Calu3 (cell line): ENCODE measurements around the gene IFT80. TPM values are rescaled to one million over a fixed set of nuclear protein-coding genes. Genes with fewer than 3 reads are reported as not detected.
A peak's percentile ranks its signal among the peaks of the same experiment; 100 is the strongest.

Experiments used
- BruUV-seq: library from RNA; stranded (reverse); fragments of 400-500 nt; replicated peaks from 2 replicates; lab custom pipeline; 2021; lab: Mats Ljungman, UMichigan
- CTCF ChIA-PET: fragments of 300-600 bp; sonication (Branson Sonifier 250); formaldehyde crosslinking; loops from one replicate; lab custom pipeline; 2022; ENCODE audit warnings: antibody characterized with exemption; lab: Charles Lee
- DNase-seq: peaks from one replicate; pipeline ENCODE4 v3.0.0; 2022
- H3K27ac Mint-ChIP-seq: one replicate; pipeline ENCODE4 v1.8.0; 2022; ENCODE audit warnings: mixed read lengths; ENCODE audit not compliant: unreplicated experiment
- H3K27me3 Mint-ChIP-seq: one replicate; pipeline ENCODE4 v1.8.0; 2022; ENCODE audit warnings: mixed read lengths; ENCODE audit not compliant: unreplicated experiment
- H3K36me3 Mint-ChIP-seq: one replicate; pipeline ENCODE4 v1.8.0; 2022; ENCODE audit warnings: mild to moderate bottlenecking, moderate library complexity, mixed read lengths; ENCODE audit not compliant: insufficient read depth, unreplicated experiment
- H3K4me1 Mint-ChIP-seq: one replicate; pipeline ENCODE4 v1.8.0; 2022; ENCODE audit warnings: mild to moderate bottlenecking, low read depth, mixed read lengths; ENCODE audit not compliant: unreplicated experiment
- H3K4me3 Mint-ChIP-seq: one replicate; pipeline ENCODE4 v1.8.0; 2022; ENCODE audit warnings: mild to moderate bottlenecking, low read depth, moderate library complexity, mixed read lengths; ENCODE audit not compliant: unreplicated experiment
- H3K9me3 Mint-ChIP-seq: one replicate; pipeline ENCODE4 v1.8.0; 2022; ENCODE audit warnings: low read depth, mixed read lengths; ENCODE audit not compliant: unreplicated experiment
- CTCF ChIP-seq: fragments of 200-600 bp; IDR thresholded peaks from one replicate; pipeline ENCODE4 v1.8.0; 2022; ENCODE audit warnings: antibody characterized with exemption; ENCODE audit not compliant: unreplicated experiment
- intact Hi-C: fragments of 100-400 bp; cut with micrococcal nuclease; formaldehyde crosslinking; loops from one replicate; pipeline ENCODE4 v1.10.0; 2022; ENCODE audit not compliant: unreplicated experiment
- total RNA-seq: library from RNA; stranded (reverse); gene quantifications from 2 replicates; pipeline ENCODE4 v1.2.3, GENCODE V29; 2022

The IFT80 gene
- total RNA-seq, 1 experiment from 2014 or later = 58.0 TPM

GRCh38 chr3:160403028-160403545, 4.1 kb upstream of the IFT80 start:
- intact Hi-C loops = loop anchor here (5.0 to 10.0 kb wide), 2 partner anchors 44 to 272 kb away; partner anchors contain the start of genes ARL14 and TRIM59
- BruUV-seq = no TSS peak
- CTCF ChIA-PET = no interaction called here
- Mint-ChIP-seq H3K27ac (peak overlapping the region; percentile 98), H3K4me1 (peaks cover 22% of the 10 kb centered on the region), H3K9me3 (no peaks in the 10 kb centered on the region), H3K27me3 (no peaks in the 10 kb centered on the region), H3K4me3 (peak overlapping the region; percentile 98), H3K36me3 (peaks cover 96% of the 10 kb centered on the region)
- DNase-seq = no peak
- TF ChIP-seq CTCF = no peak

GRCh38 chr3:160402221-160403027, 3.4 kb upstream of the IFT80 start:
- peaks cover 92% of the 10 kb centered on the region for H3K36me3 Mint-ChIP-seq
- H3K27me3 Mint-ChIP-seq = no peaks in the 10 kb centered on the region
- no peak for DNase-seq
- peak overlapping the region; percentile 98 for H3K4me3 Mint-ChIP-seq
- H3K27ac Mint-ChIP-seq = peak overlapping the region; percentile 98
- H3K9me3 Mint-ChIP-seq = no peaks in the 10 kb centered on the region
- BruUV-seq = no TSS peak
- CTCF ChIA-PET = interaction anchor here (0.7 to 1.2 kb wide), 5 partner anchors 7 to 88 kb away, joined by 3 to 6 read pairs (median 3); no protein-coding TSS in a partner anchor
- H3K4me1 Mint-ChIP-seq = peaks cover 29% of the 10 kb centered on the region
- intact Hi-C loops = loop anchor here (5.0 to 10.0 kb wide), 2 partner anchors 45 to 272 kb away; partner anchors contain the start of genes ARL14 and TRIM59
- TF ChIP-seq CTCF = no peak

GRCh38 chr3:160401291-160402095, 2.5 kb upstream of the IFT80 start:
- H3K4me1 Mint-ChIP-seq = peaks cover 36% of the 10 kb centered on the region
- H3K27me3 Mint-ChIP-seq = no peaks in the 10 kb centered on the region
- H3K9me3 Mint-ChIP-seq = no peaks in the 10 kb centered on the region
- CTCF ChIA-PET = interaction anchor here (0.7 to 1.2 kb wide), 5 partner anchors 8 to 87 kb away, joined by 3 to 6 read pairs (median 3); no protein-coding TSS in a partner anchor
- peaks cover 86% of the 10 kb centered on the region for H3K36me3 Mint-ChIP-seq
- intact Hi-C loops = loop anchor here (5.0 to 10.0 kb wide), 2 partner anchors 46 to 273 kb away; partner anchors contain the start of genes ARL14 and TRIM59
- peak overlapping the region; percentile 98 for H3K4me3 Mint-ChIP-seq
- H3K27ac Mint-ChIP-seq = peak overlapping the region; percentile 98
- no peak for TF ChIP-seq CTCF
- peak; percentile 34 for DNase-seq
- BruUV-seq = no TSS peak

- H3K27me3 Mint-ChIP-seq = no peaks in the 10 kb centered on the region
- CTCF ChIA-PET = no interaction called here
- peak overlapping the region; percentile 98 for H3K27ac Mint-ChIP-seq
- H3K4me1 Mint-ChIP-seq = peaks cover 42% of the 10 kb centered on the region
- peak; percentile 48 for DNase-seq
- intact Hi-C loops = loop anchor here (5.0 to 10.0 kb wide), 2 partner anchors 47 to 274 kb away; partner anchors contain the start of genes ARL14 and TRIM59
- peaks cover 78% of the 10 kb centered on the region for H3K36me3 Mint-ChIP-seq
- H3K4me3 Mint-ChIP-seq = peak overlapping the region; percentile 98
- H3K9me3 Mint-ChIP-seq = no peaks in the 10 kb centered on the region
- TF ChIP-seq CTCF = no peak
- no TSS peak for BruUV-seq
These were observed 1.7 kb upstream of the IFT80 start for GRCh38 chr3:160400702-160401150.
